Measurements from ENCODE around the gene ADGRG6.

The ADGRG6 gene

GRCh38 chr6:142429195-142429594, 127.4 kb downstream of the ADGRG6 start:
- no peaks in the 10 kb centered on the region for H3K79me2 ChIP-seq (ENCODE audit: insufficient read depth, low read length)
- H2AFZ ChIP-seq (ENCODE audit: low read depth, low read length, severe bottlenecking) = no peak overlapping the region
- no peaks in the 10 kb centered on the region for H3K9me3 ChIP-seq (ENCODE audit: insufficient read depth, low read length)
- H3K9ac ChIP-seq (ENCODE audit: low read length) = no peak overlapping the region
- H3K27ac ChIP-seq (ENCODE audit: low read depth, low read length) = no peak overlapping the region
- H3K9me2 ChIP-seq (replicated peaks; ENCODE audit: insufficient read depth, low read length) = no peaks in the 10 kb centered on the region
- H3K27me3 ChIP-seq (ENCODE audit: low read length) = no peaks in the 10 kb centered on the region
- H3K4me3 ChIP-seq (ENCODE audit: insufficient read depth, low read length, poor library complexity, severe bottlenecking) = no peak overlapping the region
- no peaks in the 10 kb centered on the region for H3K36me3 ChIP-seq (ENCODE audit: low read length)
- H3F3A ChIP-seq (ENCODE audit: insufficient read depth) = no peaks in the 10 kb centered on the region
- H3K4me2 ChIP-seq (ENCODE audit: low read depth, low read length, poor library complexity, severe bottlenecking) = no peak overlapping the region
- TF ChIP-seq EZH2phosphoT487 (conservative IDR thresholded peaks at IDR 0.05; ENCODE audit: low read length) (no peak), CTCF (IDR thresholded peaks at IDR 0.05; ENCODE audit: insufficient read depth, low read length, poor library complexity, severe bottlenecking) (no peak)
- no peaks in the 10 kb centered on the region for H4K20me1 ChIP-seq (ENCODE audit: low read depth, low read length)

GRCh38 chr6:142433419-142433818, 131.6 kb downstream of the ADGRG6 start:
- Histone ChIP-seq H3K36me3 (ENCODE audit: low read length) (no peaks in the 10 kb centered on the region), H3K79me2 (ENCODE audit: insufficient read depth, low read length) (no peaks in the 10 kb centered on the region), H3K4me3 (ENCODE audit: insufficient read depth, low read length, poor library complexity, severe bottlenecking) (no peak overlapping the region), H3K4me2 (ENCODE audit: low read depth, low read length, poor library complexity, severe bottlenecking) (no peak overlapping the region), H3K9ac (ENCODE audit: low read length) (no peak overlapping the region), H3K9me3 (ENCODE audit: insufficient read depth, low read length) (no peaks in the 10 kb centered on the region), H3K27me3 (ENCODE audit: low read length) (no peaks in the 10 kb centered on the region), H3K27ac (ENCODE audit: low read depth, low read length) (no peak overlapping the region), H2AFZ (ENCODE audit: low read depth, low read length, severe bottlenecking) (no peak overlapping the region), H3F3A (ENCODE audit: insufficient read depth) (no peaks in the 10 kb centered on the region), H3K9me2 (replicated peaks; ENCODE audit: insufficient read depth, low read length) (no peaks in the 10 kb centered on the region), H4K20me1 (ENCODE audit: low read depth, low read length) (no peaks in the 10 kb centered on the region)
- no peak for TF ChIP-seq CTCF (IDR thresholded peaks at IDR 0.05; ENCODE audit: insufficient read depth, low read length, poor library complexity, severe bottlenecking)
- TF ChIP-seq EZH2phosphoT487 (conservative IDR thresholded peaks at IDR 0.05; ENCODE audit: low read length) = no peak

- Histone ChIP-seq H3F3A (ENCODE audit: insufficient read depth) (no peaks in the 10 kb centered on the region), H3K27me3 (ENCODE audit: low read length) (no peaks in the 10 kb centered on the region), H3K4me3 (ENCODE audit: insufficient read depth, low read length, poor library complexity, severe bottlenecking) (no peak overlapping the region), H3K79me2 (ENCODE audit: insufficient read depth, low read length) (no peaks in the 10 kb centered on the region), H3K4me2 (ENCODE audit: low read depth, low read length, poor library complexity, severe bottlenecking) (no peak overlapping the region), H3K9me3 (ENCODE audit: insufficient read depth, low read length) (no peaks in the 10 kb centered on the region), H2AFZ (ENCODE audit: low read depth, low read length, severe bottlenecking) (no peak overlapping the region), H3K9me2 (replicated peaks; ENCODE audit: insufficient read depth, low read length) (no peaks in the 10 kb centered on the region), H4K20me1 (ENCODE audit: low read depth, low read length) (no peaks in the 10 kb centered on the region), H3K27ac (ENCODE audit: low read depth, low read length) (no peak overlapping the region), H3K36me3 (ENCODE audit: low read length) (no peaks in the 10 kb centered on the region), H3K9ac (ENCODE audit: low read length) (no peak overlapping the region)
- TF ChIP-seq EZH2phosphoT487 (conservative IDR thresholded peaks at IDR 0.05; ENCODE audit: low read length) (no peak), CTCF (IDR thresholded peaks at IDR 0.05; ENCODE audit: insufficient read depth, low read length, poor library complexity, severe bottlenecking) (no peak)
These were observed 137.1 kb downstream of the ADGRG6 start for GRCh38 chr6:142438898-142439297.
